Upper lobe of left lung (tissue), 4 donors: ENCODE data around the gene GALNT18.

Experiments used
- CTCF ChIP-seq, 6 experiments: fragments of 450-650 bp in 4 of 6; fragments of 200-600 bp in 2 of 6; sonication (generic) in 2 of 6; IDR thresholded peaks; one replicate each; pipeline ENCODE4 v1.5.1; 2016 to 2019; ENCODE audit warnings: antibody characterized with exemption in 6 of 6
- EP300 ChIP-seq, 4 donors: sonication (generic); formaldehyde crosslinking; IDR thresholded peaks; one replicate each; pipeline ENCODE4 v1.5.1; 2017; ENCODE audit warnings: antibody characterized with exemption in 4 of 4, control low read depth in 2 of 4
- POLR2A ChIP-seq, 4 donors: fragments of 450-650 bp; IDR thresholded peaks; one replicate each; pipeline ENCODE4 v1.5.1; 2016 to 2017; ENCODE audit warnings: antibody characterized with exemption in 4 of 4, mild to moderate bottlenecking in 2 of 4

- TF ChIP-seq CTCF (IDR thresholded peaks at IDR 0.05): no peak
- no peak for TF ChIP-seq EP300 (IDR thresholded peaks at IDR 0.05)
- TF ChIP-seq POLR2A (IDR thresholded peaks at IDR 0.05): no peak
These were observed 16.6 kb downstream of the GALNT18 start for GRCh38 chr11:11605181-11605580.
